Breast epithelium (tissue), 4 donors: ENCODE measurements around the gene ZNF367. TPM values are rescaled to one million over a fixed set of nuclear protein-coding genes. Genes with fewer than 3 reads are reported as not detected.
A peak's percentile ranks its signal among the peaks of the same experiment; 100 is the strongest.

Experiments
- DNase-seq, 2 donors: peaks; one replicate each; pipeline ENCODE4 v3.0.0-alpha.2; 2019; ENCODE audit warnings: low spot score in 2 of 2
- H3K27ac ChIP-seq, 2 donors: fragments of 200-600 bp; sonication (generic) in 1 of 2; one replicate each; pipeline ENCODE4 v1.5.1; 2016 to 2019; ENCODE audit warnings: mild to moderate bottlenecking in 1 of 2
- H3K27me3 ChIP-seq, 2 donors: fragments of 200-600 bp; sonication (generic) in 1 of 2; one replicate each; pipeline versions ENCODE4 v1.5.1 to v1.6.0; 2017 to 2019; ENCODE audit warnings: control low read depth in 1 of 2, mild to moderate bottlenecking in 1 of 2
- H3K36me3 ChIP-seq: fragments of 200-600 bp; one replicate; pipeline ENCODE4 v1.5.1; 2019
- H3K4me1 ChIP-seq, 2 donors: fragments of 200-600 bp; sonication (generic); one replicate each; pipeline ENCODE4 v1.5.1; 2016 to 2019; ENCODE audit warnings: control low read depth in 1 of 2
- H3K4me3 ChIP-seq, 3 donors: fragments of 200-600 bp; sonication (generic); 1 replicate in 2 of 3; 2 replicates in 1 of 3; pipeline ENCODE4 v1.5.1; 2016 to 2019; ENCODE audit warnings: mild to moderate bottlenecking in 3 of 3, moderate library complexity in 2 of 3
- H3K9me3 ChIP-seq, 2 donors: fragments of 200-600 bp; sonication (generic) in 1 of 2; one replicate each; pipeline ENCODE4 v1.5.1; 2016 to 2019; ENCODE audit warnings: control low read depth in 1 of 2
- POLR2A ChIP-seq: fragments of 450-650 bp; IDR thresholded peaks from one replicate; pipeline ENCODE4 v1.6.1; 2016; ENCODE audit warnings: antibody characterized with exemption, mild to moderate bottlenecking, moderate library complexity
- POLR2AphosphoS5 ChIP-seq, 3 donors: sonication (generic); formaldehyde crosslinking; IDR thresholded peaks; one replicate each; pipeline ENCODE4 v1.6.1; 2017; ENCODE audit warnings: antibody characterized with exemption in 3 of 3
- intact Hi-C: fragments of 100-400 bp; cut with DNase I; formaldehyde crosslinking; loops from one replicate; pipeline ENCODE4 v1.15.1; 2023; ENCODE audit warnings: low total_unique reads
- total RNA-seq, 3 donors: library from RNA; depleted of rRNA; stranded (reverse); fragments of >200 nt; gene quantifications; one replicate each; pipeline ENCODE4 v1.1.0, GENCODE V29; 2016
- TF ChIP-seq, protein P1 (sequence below), 3 donors: fragments of 450-650 bp; IDR thresholded peaks; one replicate each; pipeline ENCODE4 v1.5.1; 2016 to 2017; ENCODE audit warnings: antibody characterized with exemption in 3 of 3, mild to moderate bottlenecking in 3 of 3, moderate library complexity in 3 of 3

The ZNF367 gene
- 1 to 10 TPM in 2 of 3 donors, under 1 TPM in 1; 0.98 to 1.8 (median 1.2) TPM for total RNA-seq

DNA sequence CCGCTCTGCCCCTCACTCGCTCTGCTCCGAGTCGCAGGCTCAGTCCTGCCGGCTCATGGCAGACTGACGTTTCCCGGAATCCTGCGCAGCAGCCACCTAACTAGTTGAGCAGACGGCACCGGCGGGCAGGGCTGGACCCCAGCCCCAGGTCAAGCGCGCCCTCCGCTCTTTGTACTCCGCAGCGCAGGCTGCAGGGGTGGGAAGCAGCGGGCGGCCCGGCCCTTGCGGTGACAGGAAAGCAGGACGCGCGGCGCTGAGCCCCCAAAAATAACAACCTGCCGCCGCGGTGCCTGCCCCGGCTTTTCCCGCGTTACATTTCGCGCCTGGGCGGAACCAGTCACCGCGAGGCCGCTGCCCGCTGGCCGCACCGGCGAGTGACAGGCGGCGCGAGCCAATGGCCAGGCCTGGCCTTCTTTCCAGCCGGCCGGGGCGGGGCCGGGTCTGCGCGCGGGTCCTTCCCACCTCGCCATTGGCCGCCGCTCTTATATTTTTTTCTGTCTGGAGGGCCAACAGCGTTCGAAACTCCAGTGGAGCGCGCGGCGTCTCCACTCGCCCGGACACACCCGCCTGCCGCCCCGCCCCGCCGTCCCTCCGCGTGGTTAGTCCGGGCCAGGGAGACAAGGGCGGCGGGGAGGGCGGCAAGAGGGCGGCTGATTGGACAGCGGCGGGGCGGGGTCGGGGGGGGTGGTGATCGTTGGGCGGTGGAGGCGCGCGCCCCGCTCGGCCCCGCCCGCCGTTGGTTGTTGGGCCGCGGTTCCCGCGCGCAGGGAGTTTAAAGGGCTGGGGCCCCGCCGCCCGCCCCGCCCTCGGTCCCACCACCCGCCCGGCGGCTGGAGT is at the start of gene ZNF367:
TSS of gene ZNF367 (minus strand) at position 288 of the 837 bp plus-strand sequence. CDS start 338 bp downstream, outside the sequence.
- peak; percentile 95 to 97 for DNase-seq
- Histone ChIP-seq H3K9me3 (no peaks in the 10 kb centered on the region), H3K27ac (peak within 1 kb of the TSS; percentile 97 to 99), H3K27me3 (no peaks in the 10 kb centered on the region), H3K36me3 (no peaks in the 10 kb centered on the region), H3K4me1 (peaks cover 4 to 10% of the 10 kb centered on the region in 2 donors), H3K4me3 (peak within 1 kb of the TSS; percentile 80 to 97 (median 83))
- no peak for TF ChIP-seq POLR2A
- peak in 2 of 3 donors; percentile 9 to 50 for TF ChIP-seq POLR2AphosphoS5 (IDR thresholded peaks at IDR 0.05)
- intact Hi-C loops, result no loop called here

DNA sequence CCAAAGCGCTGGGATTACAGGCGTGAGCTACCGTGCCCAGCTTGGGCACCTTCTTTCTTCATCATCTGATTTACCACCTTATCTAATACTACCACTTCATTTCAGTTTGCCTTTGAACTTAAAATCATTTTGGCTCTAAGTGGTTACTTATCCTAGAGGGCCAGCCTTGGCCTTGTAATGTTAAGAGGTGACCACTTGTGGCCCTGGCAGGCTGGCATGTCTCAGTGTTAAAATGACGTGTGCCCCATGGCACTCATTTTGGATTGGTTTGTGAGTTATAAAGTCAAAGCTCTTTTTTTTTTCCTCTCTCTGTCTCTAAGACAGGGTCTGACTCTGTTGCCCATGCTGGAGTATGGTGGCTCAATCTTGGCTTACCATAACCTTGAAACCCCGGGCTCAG is 49.6 kb upstream of the ZNF367 start:
- Histone ChIP-seq H3K4me1 (no peaks in the 10 kb centered on the region), H3K9me3 (no peaks in the 10 kb centered on the region), H3K36me3 (no peaks in the 10 kb centered on the region), H3K27ac (no peak overlapping the region), H3K27me3 (no peaks in the 10 kb centered on the region), H3K4me3 (no peak overlapping the region)
- no peak for DNase-seq
- TF ChIP-seq POLR2AphosphoS5 (IDR thresholded peaks at IDR 0.05) (no peak), POLR2A (no peak)
- TF ChIP-seq, protein P1, sequence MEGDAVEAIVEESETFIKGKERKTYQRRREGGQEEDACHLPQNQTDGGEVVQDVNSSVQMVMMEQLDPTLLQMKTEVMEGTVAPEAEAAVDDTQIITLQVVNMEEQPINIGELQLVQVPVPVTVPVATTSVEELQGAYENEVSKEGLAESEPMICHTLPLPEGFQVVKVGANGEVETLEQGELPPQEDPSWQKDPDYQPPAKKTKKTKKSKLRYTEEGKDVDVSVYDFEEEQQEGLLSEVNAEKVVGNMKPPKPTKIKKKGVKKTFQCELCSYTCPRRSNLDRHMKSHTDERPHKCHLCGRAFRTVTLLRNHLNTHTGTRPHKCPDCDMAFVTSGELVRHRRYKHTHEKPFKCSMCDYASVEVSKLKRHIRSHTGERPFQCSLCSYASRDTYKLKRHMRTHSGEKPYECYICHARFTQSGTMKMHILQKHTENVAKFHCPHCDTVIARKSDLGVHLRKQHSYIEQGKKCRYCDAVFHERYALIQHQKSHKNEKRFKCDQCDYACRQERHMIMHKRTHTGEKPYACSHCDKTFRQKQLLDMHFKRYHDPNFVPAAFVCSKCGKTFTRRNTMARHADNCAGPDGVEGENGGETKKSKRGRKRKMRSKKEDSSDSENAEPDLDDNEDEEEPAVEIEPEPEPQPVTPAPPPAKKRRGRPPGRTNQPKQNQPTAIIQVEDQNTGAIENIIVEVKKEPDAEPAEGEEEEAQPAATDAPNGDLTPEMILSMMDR (IDR thresholded peaks at IDR 0.05), result no peak
- intact Hi-C loops, result no loop called here

DNA sequence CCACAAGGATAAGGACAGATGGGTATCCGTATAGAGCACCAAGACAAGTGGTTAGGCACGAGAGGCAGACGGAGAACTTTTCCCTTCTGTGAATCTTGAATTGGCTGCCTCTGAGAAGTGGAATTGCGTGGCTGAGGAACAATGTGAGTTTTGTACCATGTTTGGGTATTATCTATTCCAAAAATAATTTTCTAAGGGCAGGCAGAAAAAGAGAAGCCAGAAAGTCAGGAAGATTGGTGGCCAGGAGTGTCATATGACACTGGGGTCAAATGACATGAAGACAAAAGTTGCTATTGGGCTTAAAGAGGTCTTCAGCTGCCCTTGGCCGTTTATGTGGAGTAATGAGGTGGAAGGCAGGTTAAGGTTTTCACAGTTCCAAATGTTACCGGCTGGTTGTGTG is 46.3 kb upstream of the ZNF367 start:
- TF ChIP-seq POLR2A (no peak), POLR2AphosphoS5 (IDR thresholded peaks at IDR 0.05) (no peak)
- TF ChIP-seq, protein P1 (IDR thresholded peaks at IDR 0.05), result no peak
- no peak for DNase-seq
- intact Hi-C loops, result no loop called here
- Histone ChIP-seq H3K4me3 (no peak overlapping the region), H3K36me3 (no peaks in the 10 kb centered on the region), H3K27ac (no peak overlapping the region), H3K4me1 (no peaks in the 10 kb centered on the region), H3K27me3 (no peaks in the 10 kb centered on the region), H3K9me3 (no peaks in the 10 kb centered on the region)

DNA sequence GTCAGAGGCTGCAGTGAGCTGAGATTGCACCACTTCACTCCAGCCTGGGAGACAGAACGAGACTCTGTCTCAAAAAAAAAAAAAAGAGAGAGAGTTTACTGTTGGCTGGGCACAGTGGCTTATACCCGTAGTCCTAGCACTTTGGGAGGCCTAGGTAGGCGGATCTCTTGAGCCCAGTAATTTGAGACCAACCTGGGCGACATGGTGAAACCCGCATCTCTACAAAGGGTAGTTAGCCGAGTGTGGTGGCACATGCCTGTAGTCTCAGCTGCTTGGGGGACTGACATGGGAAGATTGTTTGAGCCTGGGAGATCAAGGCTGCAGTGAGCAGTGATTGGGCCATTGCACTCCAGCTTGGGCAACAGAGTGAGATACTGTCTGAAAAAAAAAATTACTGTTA is 44.4 kb upstream of the ZNF367 start:
- no peak for DNase-seq
- Histone ChIP-seq H3K27me3 (no peaks in the 10 kb centered on the region), H3K36me3 (no peaks in the 10 kb centered on the region), H3K4me3 (no peak overlapping the region), H3K4me1 (no peaks in the 10 kb centered on the region), H3K27ac (no peak overlapping the region), H3K9me3 (no peaks in the 10 kb centered on the region)
- TF ChIP-seq, protein P1 (IDR thresholded peaks at IDR 0.05), result no peak
- TF ChIP-seq POLR2A, result no peak
- no peak for TF ChIP-seq POLR2AphosphoS5 (IDR thresholded peaks at IDR 0.05)
- intact Hi-C loops, result no loop called here

DNA sequence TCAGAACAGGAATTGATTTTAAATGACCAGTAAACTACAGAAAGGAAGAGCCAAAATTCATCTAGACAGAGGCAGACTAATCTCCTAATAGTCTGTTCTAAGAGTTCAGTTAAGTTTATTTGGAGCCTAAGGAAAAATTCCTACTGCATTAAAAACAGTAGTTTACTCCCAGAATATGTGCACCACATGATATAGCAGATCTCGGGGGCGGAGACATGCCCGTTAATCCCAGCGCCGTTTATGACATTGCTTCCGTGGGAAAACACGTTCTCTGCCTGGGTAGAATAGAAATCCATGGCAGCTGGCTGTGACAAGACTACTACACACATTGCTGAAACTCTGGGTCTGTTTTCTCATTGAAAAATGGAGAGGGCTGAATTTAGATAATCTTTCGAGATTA is 43.2 kb upstream of the ZNF367 start:
- Histone ChIP-seq H3K36me3 (no peaks in the 10 kb centered on the region), H3K4me3 (no peak overlapping the region), H3K27me3 (no peaks in the 10 kb centered on the region), H3K9me3 (no peaks in the 10 kb centered on the region), H3K4me1 (no peaks in the 10 kb centered on the region), H3K27ac (no peak overlapping the region)
- no peak for TF ChIP-seq POLR2AphosphoS5 (IDR thresholded peaks at IDR 0.05)
- DNase-seq, result no peak
- intact Hi-C loops, result no loop called here

DNA sequence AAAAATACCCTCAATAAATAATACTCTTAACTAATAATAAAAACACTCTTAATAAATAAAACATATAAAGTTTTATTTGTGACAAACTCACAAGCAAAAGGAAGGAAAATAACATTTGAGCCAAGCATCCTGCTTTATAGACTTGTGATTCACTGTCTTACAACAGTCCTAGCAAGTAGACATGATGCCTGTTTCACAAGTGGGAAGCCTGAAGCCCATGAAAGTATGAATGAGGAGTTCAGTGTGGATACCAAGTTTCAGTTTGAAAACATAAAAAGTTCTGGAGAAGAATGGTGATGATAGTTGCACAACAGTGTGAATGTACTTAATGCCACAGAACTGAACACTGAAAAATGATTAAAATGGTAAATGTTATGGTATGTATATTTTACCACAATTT is 42.7 kb upstream of the ZNF367 start:
- no peaks in the 10 kb centered on the region for H3K27me3 ChIP-seq
- no peaks in the 10 kb centered on the region for H3K36me3 ChIP-seq
- no peak for DNase-seq
- H3K27ac ChIP-seq, result no peak overlapping the region
- intact Hi-C loops, result no loop called here
- TF ChIP-seq, protein P1 (IDR thresholded peaks at IDR 0.05), result no peak
- TF ChIP-seq POLR2A, result no peak
- TF ChIP-seq POLR2AphosphoS5 (IDR thresholded peaks at IDR 0.05), result no peak
- no peaks in the 10 kb centered on the region for H3K9me3 ChIP-seq
- H3K4me1 ChIP-seq, result no peaks in the 10 kb centered on the region
- H3K4me3 ChIP-seq, result no peak overlapping the region
